ENCODE data around the gene NUMBL. TPM values are rescaled to one million over a fixed set of nuclear protein-coding genes. Genes with fewer than 3 reads are reported as not detected.

Gene NUMBL
- total and polyA plus RNA-seq, 2 of the 4 experiments (the other 2 are of a cell fraction), result 6.3 to 29.0 TPM

- no TSS peak for BruUV-seq (replicated peaks)
- H2AK9ac ChIP-seq (replicated peaks; ENCODE audit: low read depth, low read length, poor library complexity), result no peak overlapping the region
- H3K9ac ChIP-seq (ENCODE audit: low read depth, low read length), result no peak overlapping the region
- TF ChIP-seq MXI1 (IDR thresholded peaks at IDR 0.05; ENCODE audit: borderline replicate concordance, low read depth, low read length) (no peak), MAFK (IDR thresholded peaks at IDR 0.05; ENCODE audit: low read depth, low read length) (no peak), CTCF (conservative IDR thresholded peaks at IDR 0.05; ENCODE audit: low read depth, low read length) (no peak), RCOR1 (IDR thresholded peaks at IDR 0.05; ENCODE audit: insufficient replicate concordance, low read length) (no peak), MAZ (IDR thresholded peaks at IDR 0.05; ENCODE audit: borderline replicate concordance, low read depth, low read length) (no peak), POLR2A (IDR thresholded peaks at IDR 0.05; ENCODE audit: low read depth, low read length) (no peak), ELK1 (IDR thresholded peaks at IDR 0.05; ENCODE audit: borderline replicate concordance, low read depth, low read length) (no peak), SMC3 (IDR thresholded peaks at IDR 0.05; ENCODE audit: low read depth, low read length) (no peak), CEBPB (IDR thresholded peaks at IDR 0.05; ENCODE audit: low read depth, low read length) (no peak), USF2 (IDR thresholded peaks at IDR 0.05; ENCODE audit: low read depth, low read length) (no peak), BHLHE40 (IDR thresholded peaks at IDR 0.05; ENCODE audit: low read depth, low read length) (no peak)
- H2BK120ac ChIP-seq (ENCODE audit: low read depth, low read length), result no peak overlapping the region
- no peak overlapping the region for H2AK5ac ChIP-seq (ENCODE audit: low read depth, low read length)
- H3K14ac ChIP-seq (replicated peaks; ENCODE audit: low read depth, low read length), result no peak overlapping the region
- H3K56ac ChIP-seq (ENCODE audit: extremely low read depth, insufficient read depth, low read length), result no peak overlapping the region
- H3K27me3 ChIP-seq (ENCODE audit: control insufficient read depth, insufficient read depth, low read length), result no peaks in the 10 kb centered on the region
- H3K9me1 ChIP-seq (ENCODE audit: insufficient read depth, low read length), result peaks cover 11% of the 10 kb centered on the region; the same call in 1 of the 2 replicates
- 74% methylated on average over 11 of the region's 24 CpGs; no CpG with 5 or more reads in 1 of the 2 experiments for WGBS, 2 experiments (ENCODE audit: extremely low coverage in 2 of 2, insufficient read length in 1 of 2)
- no peak overlapping the region for H3K18ac ChIP-seq (ENCODE audit: low read depth, low read length)
- no peak overlapping the region for H3K4me3 ChIP-seq (ENCODE audit: insufficient read depth, low read depth, low read length)
- dilution Hi-C loops (cut with HindIII; ENCODE audit: low sequenced_read_pairs, unreplicated experiment), result no loop called here
- peaks cover 63% of the 10 kb centered on the region for H3K36me3 ChIP-seq (ENCODE audit: control insufficient read depth, insufficient read depth, low read length)
- no peaks in the 10 kb centered on the region for H4K20me1 ChIP-seq (ENCODE audit: insufficient read depth, low read length)
- no peak overlapping the region for H3K23ac ChIP-seq (ENCODE audit: low read depth, low read length)
- in situ Hi-C loops (cut with MboI; ENCODE audit: low sequenced_read_pairs), result no loop called here
- ChIA-PET CTCF (interaction anchor here (1.1 kb wide), 1 partner anchor 41 kb away, joined by 3 read pairs; no protein-coding TSS in a partner anchor), POLR2A (ENCODE audit: unreplicated experiment) (no interaction called here)
- DNase-seq (no peak), ATAC-seq (ENCODE audit: low read depth) (no peak)
- no peak overlapping the region for H2BK15ac ChIP-seq (ENCODE audit: low read depth, low read length)
- intact Hi-C loops (cut with micrococcal nuclease), result no loop called here
- no peak overlapping the region for H3K27ac ChIP-seq (ENCODE audit: insufficient read depth, low read length)
- no peak overlapping the region for H2BK5ac ChIP-seq (ENCODE audit: low read depth, low read length, poor library complexity, severe bottlenecking)
- no peak overlapping the region for H3K4ac ChIP-seq (ENCODE audit: low read depth, low read length)
- H4K8ac ChIP-seq (ENCODE audit: low read depth in 2 of 2, low read length in 2 of 2), result no peak overlapping the region
- H2AFZ ChIP-seq (replicated peaks; ENCODE audit: low read length, poor library complexity), result no peak overlapping the region
- H3K4me1 ChIP-seq (ENCODE audit: control insufficient read depth, insufficient read depth, low read length), result no peaks in the 10 kb centered on the region
- H2BK20ac ChIP-seq (ENCODE audit: low read depth, low read length), result no peak overlapping the region
- H3K9me3 ChIP-seq (ENCODE audit: control insufficient read depth, insufficient read depth, low read length), result no peaks in the 10 kb centered on the region
- H4K5ac ChIP-seq (ENCODE audit: low read depth, low read length), result no peak overlapping the region
- no peak overlapping the region for H3K4me2 ChIP-seq (ENCODE audit: low read depth, low read length)
- H3K79me1 ChIP-seq (ENCODE audit: low read depth in 1 of 2, low read length in 2 of 2), result 0 out of 4 replicates have a peak, but pooled peaks cover 0 to 6% of the 10 kb centered on the region in 2 experiments
- H4K91ac ChIP-seq (ENCODE audit: insufficient read depth, low read depth, low read length), result no peak overlapping the region
These were observed 12.7 kb upstream of the NUMBL start for GRCh38 chr19:40703029-40703755.
